Ishikawa (cell line): ENCODE measurements around the gene POLH.
A peak's percentile ranks its signal among the peaks of the same experiment; 100 is the strongest.

Source experiments
- CEBPB ChIP-seq: IDR thresholded peaks from 2 replicates; pipeline ENCODE4 v1.6.1; 2012
- EGR1 ChIP-seq: IDR thresholded peaks from 2 replicates; pipeline ENCODE4 v1.6.1; 2012
- EP300 ChIP-seq: IDR thresholded peaks from 2 replicates; pipeline ENCODE4 v1.6.1; 2012; ENCODE audit warnings: borderline replicate concordance
- FOXM1 ChIP-seq: IDR thresholded peaks from 2 replicates; pipeline ENCODE4 v1.6.1; 2012; ENCODE audit warnings: low read depth, borderline replicate concordance
- MAX ChIP-seq: IDR thresholded peaks from 2 replicates; pipeline ENCODE4 v1.6.1; 2012
- NFIC ChIP-seq: IDR thresholded peaks from 2 replicates; pipeline ENCODE4 v1.6.1; 2012
- RAD21 ChIP-seq: IDR thresholded peaks from 2 replicates; pipeline ENCODE4 v1.6.1; 2012; ENCODE audit warnings: low read depth
- TAF1 ChIP-seq: IDR thresholded peaks from 2 replicates; pipeline ENCODE4 v1.6.1; 2012; ENCODE audit warnings: low read depth, mild to moderate bottlenecking
- TEAD4 ChIP-seq: IDR thresholded peaks from 2 replicates; pipeline ENCODE4 v1.6.1; 2012
- USF1 ChIP-seq: IDR thresholded peaks from 2 replicates; pipeline ENCODE4 v1.6.1; 2012
- ZBTB7A ChIP-seq: IDR thresholded peaks from 2 replicates; pipeline ENCODE4 v1.6.1; 2012; ENCODE audit warnings: low read depth
- TF ChIP-seq, protein P1 (sequence below): IDR thresholded peaks from 2 replicates; pipeline ENCODE4 v1.6.1; 2012; ENCODE audit warnings: low read depth, mild to moderate bottlenecking

GRCh38 chr6:43629104-43629504, 53.1 kb downstream of the POLH start, which contains the start of gene GTPBP2:
- TF ChIP-seq FOXM1, result no peak
- no peak for TF ChIP-seq EGR1
- TF ChIP-seq, protein P1, sequence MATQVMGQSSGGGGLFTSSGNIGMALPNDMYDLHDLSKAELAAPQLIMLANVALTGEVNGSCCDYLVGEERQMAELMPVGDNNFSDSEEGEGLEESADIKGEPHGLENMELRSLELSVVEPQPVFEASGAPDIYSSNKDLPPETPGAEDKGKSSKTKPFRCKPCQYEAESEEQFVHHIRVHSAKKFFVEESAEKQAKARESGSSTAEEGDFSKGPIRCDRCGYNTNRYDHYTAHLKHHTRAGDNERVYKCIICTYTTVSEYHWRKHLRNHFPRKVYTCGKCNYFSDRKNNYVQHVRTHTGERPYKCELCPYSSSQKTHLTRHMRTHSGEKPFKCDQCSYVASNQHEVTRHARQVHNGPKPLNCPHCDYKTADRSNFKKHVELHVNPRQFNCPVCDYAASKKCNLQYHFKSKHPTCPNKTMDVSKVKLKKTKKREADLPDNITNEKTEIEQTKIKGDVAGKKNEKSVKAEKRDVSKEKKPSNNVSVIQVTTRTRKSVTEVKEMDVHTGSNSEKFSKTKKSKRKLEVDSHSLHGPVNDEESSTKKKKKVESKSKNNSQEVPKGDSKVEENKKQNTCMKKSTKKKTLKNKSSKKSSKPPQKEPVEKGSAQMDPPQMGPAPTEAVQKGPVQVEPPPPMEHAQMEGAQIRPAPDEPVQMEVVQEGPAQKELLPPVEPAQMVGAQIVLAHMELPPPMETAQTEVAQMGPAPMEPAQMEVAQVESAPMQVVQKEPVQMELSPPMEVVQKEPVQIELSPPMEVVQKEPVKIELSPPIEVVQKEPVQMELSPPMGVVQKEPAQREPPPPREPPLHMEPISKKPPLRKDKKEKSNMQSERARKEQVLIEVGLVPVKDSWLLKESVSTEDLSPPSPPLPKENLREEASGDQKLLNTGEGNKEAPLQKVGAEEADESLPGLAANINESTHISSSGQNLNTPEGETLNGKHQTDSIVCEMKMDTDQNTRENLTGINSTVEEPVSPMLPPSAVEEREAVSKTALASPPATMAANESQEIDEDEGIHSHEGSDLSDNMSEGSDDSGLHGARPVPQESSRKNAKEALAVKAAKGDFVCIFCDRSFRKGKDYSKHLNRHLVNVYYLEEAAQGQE, result no peak
- peak; percentile 25 for TF ChIP-seq TAF1
- no peak for TF ChIP-seq RAD21
- TF ChIP-seq EP300, result no peak
- TF ChIP-seq USF1, result peak; percentile 35; the same call in 1 of the 2 replicates
- no peak for TF ChIP-seq CEBPB
- TF ChIP-seq ZBTB7A, result no peak
- 0 out of 2 replicates have a peak, but pooled peaks have one; percentile 7 for TF ChIP-seq NFIC
- TF ChIP-seq MAX, result no peak
- TF ChIP-seq TEAD4, result no peak
